Neuron (in vitro differentiated cells): ENCODE measurements around the gene PLXNA4.
"Not testable (repeated sequence)": the region's sequence is repeated elsewhere in the genome, so short reads cannot be mapped to it uniquely, and the experiment has no call there.

Source experiments
- H2AFZ ChIP-seq: one replicate; pipeline ENCODE4 v1.6.1; 2013; ENCODE audit warnings: low read depth, mild to moderate bottlenecking, inconsistent platforms, low read length, moderate library complexity
- H3K27me3 ChIP-seq: one replicate; pipeline ENCODE4 v1.6.1; 2013; ENCODE audit warnings: low read length; ENCODE audit not compliant: insufficient read depth
- H3K36me3 ChIP-seq: one replicate; pipeline ENCODE4 v1.6.1; 2013; ENCODE audit warnings: low read length; ENCODE audit not compliant: insufficient read depth
- H3K4me1 ChIP-seq: one replicate; pipeline ENCODE4 v1.6.1; 2013; ENCODE audit warnings: low read length; ENCODE audit not compliant: insufficient read depth
- H3K4me3 ChIP-seq: 2 replicates; pipeline ENCODE4 v1.5.1; 2013; ENCODE audit warnings: mild to moderate bottlenecking, low read length, moderate library complexity
- H3K9me3 ChIP-seq: one replicate; pipeline ENCODE4 v1.6.1; 2013; ENCODE audit warnings: low read length

The PLXNA4 gene

GRCh38 chr7:132178402-132179079 is 397.7 kb downstream of the PLXNA4 start:
- not testable (repeated sequence) for H3K36me3 ChIP-seq, H3K27me3 ChIP-seq, H2AFZ ChIP-seq, H3K9me3 ChIP-seq, H3K4me1 ChIP-seq, H3K4me3 ChIP-seq

GRCh38 chr7:132177708-132178401 is 398.4 kb downstream of the PLXNA4 start:
- Histone ChIP-seq H2AFZ (no peak overlapping the region), H3K9me3 (no peaks in the 10 kb centered on the region), H3K27me3 (no peaks in the 10 kb centered on the region)

GRCh38 chr7:132176719-132177118 is 399.6 kb downstream of the PLXNA4 start:
- Histone ChIP-seq H3K4me1 (no peaks in the 10 kb centered on the region), H3K36me3 (no peaks in the 10 kb centered on the region), H3K4me3 (no peak overlapping the region), H3K9me3 (no peaks in the 10 kb centered on the region), H2AFZ (no peak overlapping the region), H3K27me3 (no peaks in the 10 kb centered on the region)

More at GRCh38 chr7:132177708-132178401, 398.4 kb downstream of the PLXNA4 start:
- Histone ChIP-seq H3K4me1 (no peaks in the 10 kb centered on the region), H3K4me3 (no peak overlapping the region), H3K36me3 (no peaks in the 10 kb centered on the region)

GRCh38 chr7:132171130-132171576 is 405.1 kb downstream of the PLXNA4 start:
- H3K4me1 ChIP-seq: no peaks in the 10 kb centered on the region
- no peak overlapping the region for H3K4me3 ChIP-seq
- H3K9me3 ChIP-seq: no peaks in the 10 kb centered on the region
- H3K36me3 ChIP-seq: no peaks in the 10 kb centered on the region
- H2AFZ ChIP-seq: no peak overlapping the region
- H3K27me3 ChIP-seq: no peaks in the 10 kb centered on the region

- H3K27me3 ChIP-seq: no peaks in the 10 kb centered on the region
- no peaks in the 10 kb centered on the region for H3K9me3 ChIP-seq
- no peaks in the 10 kb centered on the region for H3K36me3 ChIP-seq
- no peaks in the 10 kb centered on the region for H3K4me1 ChIP-seq
- H3K4me3 ChIP-seq: no peak overlapping the region
- H2AFZ ChIP-seq: no peak overlapping the region
Observed at GRCh38 chr7:132169730-132170129, 406.5 kb downstream of the PLXNA4 start.

GRCh38 chr7:132168239-132168638 is 408.0 kb downstream of the PLXNA4 start:
- no peaks in the 10 kb centered on the region for H3K9me3 ChIP-seq
- H3K4me3 ChIP-seq: no peak overlapping the region
- H2AFZ ChIP-seq: no peak overlapping the region
- H3K27me3 ChIP-seq: no peaks in the 10 kb centered on the region
- H3K4me1 ChIP-seq: no peaks in the 10 kb centered on the region
- H3K36me3 ChIP-seq: no peaks in the 10 kb centered on the region

GRCh38 chr7:132165695-132166094 is 410.6 kb downstream of the PLXNA4 start:
- not testable (repeated sequence) for H3K9me3 ChIP-seq, H3K27me3 ChIP-seq, H3K4me3 ChIP-seq, H2AFZ ChIP-seq, H3K36me3 ChIP-seq, H3K4me1 ChIP-seq

GRCh38 chr7:132164558-132165125 is 411.6 kb downstream of the PLXNA4 start:
- Histone ChIP-seq H3K4me1 (no peaks in the 10 kb centered on the region), H3K27me3 (no peaks in the 10 kb centered on the region), H3K36me3 (no peaks in the 10 kb centered on the region), H3K9me3 (no peaks in the 10 kb centered on the region), H3K4me3 (no peak overlapping the region), H2AFZ (no peak overlapping the region)

- Histone ChIP-seq H3K27me3 (no peaks in the 10 kb centered on the region), H3K4me3 (no peak overlapping the region), H2AFZ (no peak overlapping the region), H3K36me3 (no peaks in the 10 kb centered on the region), H3K4me1 (no peaks in the 10 kb centered on the region), H3K9me3 (no peaks in the 10 kb centered on the region)
Observed at GRCh38 chr7:132162556-132163144, 413.6 kb downstream of the PLXNA4 start.

GRCh38 chr7:132161976-132162375 is 414.3 kb downstream of the PLXNA4 start:
- no peaks in the 10 kb centered on the region for H3K9me3 ChIP-seq
- H3K36me3 ChIP-seq: no peaks in the 10 kb centered on the region
- no peak overlapping the region for H3K4me3 ChIP-seq
- no peaks in the 10 kb centered on the region for H3K4me1 ChIP-seq
- no peaks in the 10 kb centered on the region for H3K27me3 ChIP-seq
- no peak overlapping the region for H2AFZ ChIP-seq

- no peak overlapping the region for H2AFZ ChIP-seq
- H3K36me3 ChIP-seq: no peaks in the 10 kb centered on the region
- no peak overlapping the region for H3K4me3 ChIP-seq
- no peaks in the 10 kb centered on the region for H3K4me1 ChIP-seq
- no peaks in the 10 kb centered on the region for H3K9me3 ChIP-seq
- H3K27me3 ChIP-seq: no peaks in the 10 kb centered on the region
Observed at GRCh38 chr7:132161533-132161915, 414.7 kb downstream of the PLXNA4 start.

- Histone ChIP-seq H3K9me3 (no peaks in the 10 kb centered on the region), H2AFZ (no peak overlapping the region), H3K36me3 (no peaks in the 10 kb centered on the region), H3K4me3 (no peak overlapping the region), H3K4me1 (no peaks in the 10 kb centered on the region), H3K27me3 (no peaks in the 10 kb centered on the region)
Observed at GRCh38 chr7:132160611-132161532, 415.4 kb downstream of the PLXNA4 start.
